GM19452 (cell line): ENCODE measurements around the gene FOSB.

ENCODE experiments used
- ATAC-seq: cut with Tn5 transposase; IDR thresholded peaks from one replicate; pipeline ENCODE4 v1.9.1; 2021; ENCODE audit not compliant: unreplicated experiment

The FOSB gene

DNA sequence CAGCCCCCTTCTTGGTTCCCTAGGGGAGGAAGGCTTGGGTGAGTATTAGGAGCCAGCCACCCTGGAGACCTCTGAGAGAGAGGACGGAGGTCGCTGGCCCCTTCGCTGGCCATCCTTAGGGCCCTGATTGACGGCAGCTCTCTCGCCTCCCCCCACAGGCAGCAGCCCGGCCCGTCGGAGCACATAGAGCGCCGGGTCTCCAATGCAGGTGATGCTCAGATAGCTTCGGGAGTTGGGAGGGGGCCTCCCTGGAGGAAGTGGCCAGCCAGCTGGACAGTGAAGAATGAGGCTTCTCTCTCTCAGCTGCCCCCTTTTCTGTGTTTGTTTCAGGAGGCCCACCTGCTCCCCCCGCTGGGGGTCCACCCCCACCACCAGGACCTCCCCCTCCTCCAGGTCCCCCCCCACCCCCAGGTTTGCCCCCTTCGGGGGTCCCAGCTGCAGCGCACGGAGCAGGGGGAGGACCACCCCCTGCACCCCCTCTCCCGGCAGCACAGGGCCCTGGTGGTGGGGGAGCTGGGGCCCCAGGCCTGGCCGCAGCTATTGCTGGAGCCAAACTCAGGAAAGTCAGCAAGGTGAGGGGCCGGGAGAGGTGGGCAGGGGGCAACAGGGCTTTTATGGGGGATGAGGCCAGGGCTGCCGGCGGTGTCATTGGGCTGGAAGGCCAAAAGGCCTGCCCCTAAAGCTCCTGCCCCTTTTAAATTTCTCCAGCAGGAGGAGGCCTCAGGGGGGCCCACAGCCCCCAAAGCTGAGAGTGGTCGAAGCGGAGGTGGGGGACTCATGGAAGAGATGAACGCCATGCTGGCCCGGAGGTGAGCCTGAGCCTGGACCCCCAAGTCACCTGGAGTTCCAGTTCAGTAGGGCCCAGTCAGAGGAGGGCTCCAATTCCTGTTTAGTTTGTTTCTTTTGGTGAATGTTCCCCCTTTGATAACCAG, 54.5 kb downstream of the FOSB start:
- ATAC-seq = no peak

DNA sequence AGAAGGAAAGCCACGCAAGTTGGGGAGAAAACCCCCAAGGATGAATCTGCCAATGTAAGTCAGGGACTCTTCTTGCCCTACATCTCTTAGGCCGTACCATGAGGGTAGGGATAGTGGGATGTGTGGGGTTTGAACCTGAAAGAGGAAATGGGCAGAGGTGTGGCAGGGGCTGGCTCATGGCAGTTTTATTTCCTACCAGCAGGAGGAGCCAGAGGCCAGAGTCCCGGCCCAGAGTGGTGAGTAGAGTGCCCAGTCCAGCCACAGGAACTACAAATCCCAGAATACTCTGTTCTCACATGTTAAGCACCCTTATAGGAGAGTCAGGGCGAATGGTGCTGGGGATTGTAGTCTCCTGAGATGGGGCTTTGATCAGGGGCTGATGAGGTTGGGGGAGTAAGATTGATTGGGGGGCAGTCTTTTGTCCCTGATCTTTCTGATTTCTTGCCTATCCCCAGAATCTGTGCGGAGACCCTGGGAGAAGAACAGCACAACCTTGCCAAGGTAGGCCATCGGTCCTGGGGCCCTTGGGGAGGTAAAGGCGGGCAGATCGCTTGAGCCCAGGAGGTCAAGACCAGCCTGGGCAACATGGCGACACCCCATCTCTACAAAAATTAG, 56.0 kb downstream of the FOSB start:
- ATAC-seq = peak; percentile 80

- ATAC-seq = no peak
Observed at GRCh38 chr19:45524575-45525129, 56.9 kb downstream of the FOSB start.
